Stimulated activated effector memory CD8-positive, alpha-beta T cell treated with anti-CD3 and anti-CD28 coated beads, Interleukin-12 subunit alpha, Interleukin-12 subunit beta, amount 100 ng/mL, for 72 hours (primary cell): ENCODE data around the gene AP1S3.
"Not testable (repeated sequence)": the region's sequence is repeated elsewhere in the genome, so short reads cannot be mapped to it uniquely, and the experiment has no call there.

ENCODE experiments used
- ATAC-seq: fragments of 150-1000 bp; cut with Tn5 transposase; 2 replicates; pipeline ENCODE4 v1.10.0; 2021
- DNase-seq, 2 donors: peaks; one replicate each; pipeline ENCODE4 v3.0.0; 2021 to 2022; ENCODE audit warnings: low spot score in 2 of 2
- H3K27ac Mint-ChIP-seq: one replicate; pipeline ENCODE4 v1.8.0; 2022; ENCODE audit warnings: mild to moderate bottlenecking, mixed read lengths
- H3K36me3 Mint-ChIP-seq: one replicate; pipeline ENCODE4 v1.8.0; 2022; ENCODE audit warnings: mild to moderate bottlenecking, mixed read lengths
- H3K4me1 Mint-ChIP-seq: one replicate; pipeline ENCODE4 v1.8.0; 2022; ENCODE audit warnings: mixed read lengths
- H3K4me3 Mint-ChIP-seq: one replicate; pipeline ENCODE4 v1.8.0; 2022; ENCODE audit warnings: mild to moderate bottlenecking, mixed read lengths
- H3K9me3 Mint-ChIP-seq: one replicate; pipeline ENCODE4 v1.8.0; 2022; ENCODE audit warnings: mixed read lengths

The AP1S3 gene

GRCh38 chr2:223797037-223797436 is 40.3 kb downstream of the AP1S3 start:
- Mint-ChIP-seq H3K27ac (no peak overlapping the region), H3K4me3 (no peak overlapping the region), H3K4me1 (no peaks in the 10 kb centered on the region), H3K36me3 (no peaks in the 10 kb centered on the region), H3K9me3 (peaks cover 2% of the 10 kb centered on the region)
- ATAC-seq (no peak), DNase-seq (no peak)

- DNase-seq: no peak
- H3K4me1 Mint-ChIP-seq: no peaks in the 10 kb centered on the region
- no peaks in the 10 kb centered on the region for H3K36me3 Mint-ChIP-seq
- no peak for ATAC-seq
- no peak overlapping the region for H3K4me3 Mint-ChIP-seq
- H3K9me3 Mint-ChIP-seq: peaks cover 2% of the 10 kb centered on the region
- no peak overlapping the region for H3K27ac Mint-ChIP-seq
Observed at GRCh38 chr2:223789423-223789822, 48.0 kb downstream of the AP1S3 start.

- peaks cover 2% of the 10 kb centered on the region for H3K9me3 Mint-ChIP-seq
- ATAC-seq (no peak), DNase-seq (no peak)
- no peaks in the 10 kb centered on the region for H3K4me1 Mint-ChIP-seq
- H3K4me3 Mint-ChIP-seq: no peak overlapping the region
- H3K27ac Mint-ChIP-seq: no peak overlapping the region
- no peaks in the 10 kb centered on the region for H3K36me3 Mint-ChIP-seq
Observed at GRCh38 chr2:223788826-223789225, 48.6 kb downstream of the AP1S3 start.

- peak overlapping the region; percentile 13 for H3K27ac Mint-ChIP-seq
- H3K36me3 Mint-ChIP-seq, H3K9me3 Mint-ChIP-seq, ATAC-seq, H3K4me3 Mint-ChIP-seq, DNase-seq, H3K4me1 Mint-ChIP-seq: not testable (repeated sequence)
Observed at GRCh38 chr2:223788106-223788505, 49.3 kb downstream of the AP1S3 start.

DNA sequence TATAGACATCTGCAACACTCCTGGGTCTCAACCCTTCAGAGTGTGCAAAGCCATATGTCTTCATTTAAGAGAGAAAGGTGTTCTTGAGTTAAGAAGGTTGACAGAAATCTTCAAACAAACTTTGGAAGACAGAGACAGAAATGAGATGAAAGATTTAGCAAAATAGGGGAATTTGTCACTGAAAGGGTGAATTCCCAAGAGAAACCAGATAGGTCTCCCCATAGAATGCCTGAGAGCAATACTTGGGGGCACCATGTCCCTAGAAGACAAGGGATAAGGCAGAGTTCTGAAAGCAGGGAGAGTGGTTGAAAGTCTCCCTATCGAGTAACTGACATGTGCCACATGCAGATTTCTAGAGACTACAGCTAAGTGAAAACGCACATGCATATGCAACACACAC is 50.0 kb downstream of the AP1S3 start:
- ATAC-seq (no peak), DNase-seq (no peak)
- Mint-ChIP-seq H3K9me3 (no peaks in the 10 kb centered on the region), H3K36me3 (no peaks in the 10 kb centered on the region), H3K27ac (peak overlapping the region; percentile 13), H3K4me3 (no peak overlapping the region), H3K4me1 (no peaks in the 10 kb centered on the region)

- no peak for ATAC-seq
- H3K27ac Mint-ChIP-seq: peak overlapping the region; percentile 13
- no peaks in the 10 kb centered on the region for H3K4me1 Mint-ChIP-seq
- no peak for DNase-seq
- no peaks in the 10 kb centered on the region for H3K9me3 Mint-ChIP-seq
- no peaks in the 10 kb centered on the region for H3K36me3 Mint-ChIP-seq
- no peak overlapping the region for H3K4me3 Mint-ChIP-seq
Observed at GRCh38 chr2:223786943-223787342, 50.4 kb downstream of the AP1S3 start.

DNA sequence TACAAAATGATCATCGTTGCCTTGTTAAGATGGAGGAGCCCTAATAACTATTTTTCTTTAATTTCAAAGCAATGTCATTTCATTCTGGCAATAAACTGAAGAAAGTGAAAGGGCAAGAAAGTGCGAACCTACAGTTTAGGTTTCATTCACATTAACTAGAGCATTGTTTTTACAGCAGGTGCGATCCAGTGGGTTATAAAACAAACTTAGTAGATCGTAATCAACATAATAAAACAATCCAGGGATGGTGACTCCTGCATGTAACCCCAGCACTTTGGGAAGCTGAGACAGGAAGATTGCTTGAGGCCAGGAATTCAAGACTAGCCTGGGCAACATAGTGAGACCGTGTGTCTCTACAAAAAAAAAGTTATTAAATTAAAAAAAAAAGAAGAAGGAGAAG is 51.1 kb downstream of the AP1S3 start:
- Mint-ChIP-seq H3K4me3 (no peak overlapping the region), H3K4me1 (no peaks in the 10 kb centered on the region), H3K27ac (no peak overlapping the region), H3K36me3 (no peaks in the 10 kb centered on the region), H3K9me3 (no peaks in the 10 kb centered on the region)
- ATAC-seq: no peak
- no peak for DNase-seq

DNA sequence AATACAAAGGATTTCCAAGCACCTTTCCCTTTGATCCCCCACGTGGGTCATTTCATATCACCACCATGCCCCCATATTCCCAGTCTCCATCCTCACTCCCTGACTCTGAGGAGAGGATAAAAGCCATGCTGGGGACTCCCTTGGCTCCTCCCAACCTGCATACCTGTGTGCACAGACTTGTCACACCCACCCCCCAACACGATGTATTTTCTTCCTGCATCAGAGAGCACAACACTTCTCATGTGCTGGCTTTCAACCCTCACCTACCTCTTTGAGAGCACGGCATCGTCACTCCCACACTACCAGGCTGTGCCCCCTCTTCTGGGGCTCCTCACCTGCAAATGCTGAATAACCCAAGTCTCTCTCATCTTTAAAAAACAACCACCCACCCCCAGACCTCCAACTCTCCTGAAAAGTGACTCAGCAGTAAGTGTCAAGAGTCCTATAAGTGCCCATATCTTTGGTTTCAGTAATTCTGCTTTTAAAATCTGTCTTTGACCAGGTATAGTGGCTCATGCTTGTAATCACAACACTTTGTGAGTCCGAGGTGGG is 53.1 kb downstream of the AP1S3 start:
- DNase-seq: no peak
- Mint-ChIP-seq H3K36me3 (no peaks in the 10 kb centered on the region), H3K27ac (peak overlapping the region; percentile 46), H3K4me3 (no peak overlapping the region), H3K4me1 (no peaks in the 10 kb centered on the region), H3K9me3 (no peaks in the 10 kb centered on the region)
- no peak for ATAC-seq

- ATAC-seq (no peak), DNase-seq (no peak)
- Mint-ChIP-seq H3K9me3 (no peaks in the 10 kb centered on the region), H3K27ac (no peak overlapping the region), H3K36me3 (no peaks in the 10 kb centered on the region), H3K4me3 (no peak overlapping the region), H3K4me1 (no peaks in the 10 kb centered on the region)
Observed at GRCh38 chr2:223782629-223783028, 54.8 kb downstream of the AP1S3 start.

DNA sequence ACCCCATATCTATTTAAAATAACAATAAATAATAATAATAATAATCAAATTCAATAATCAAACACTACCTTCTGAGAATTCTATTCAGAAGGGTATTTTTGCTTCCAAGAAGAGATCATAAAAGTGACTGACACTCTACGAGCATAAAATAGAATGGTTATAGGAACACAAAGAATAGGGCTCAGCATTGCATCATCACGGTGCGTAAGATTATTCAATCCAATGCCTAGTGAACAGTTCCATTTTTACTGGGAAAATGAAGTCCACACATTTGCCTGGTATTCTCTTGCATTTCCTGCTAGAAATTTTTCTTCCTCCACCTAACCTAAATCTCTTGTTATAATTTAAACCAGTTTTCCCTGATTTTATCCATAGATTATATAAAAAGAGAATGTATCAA is 55.8 kb downstream of the AP1S3 start:
- no peak overlapping the region for H3K27ac Mint-ChIP-seq
- no peak for ATAC-seq
- DNase-seq: no peak
- no peaks in the 10 kb centered on the region for H3K4me1 Mint-ChIP-seq
- no peaks in the 10 kb centered on the region for H3K9me3 Mint-ChIP-seq
- peaks cover under 1% of the 10 kb centered on the region for H3K36me3 Mint-ChIP-seq
- H3K4me3 Mint-ChIP-seq: no peak overlapping the region

GRCh38 chr2:223779877-223780276 is 57.5 kb downstream of the AP1S3 start:
- H3K27ac Mint-ChIP-seq: no peak overlapping the region
- ATAC-seq (peak; percentile 72), DNase-seq (peak in 1 of 2 donors; percentile 60)
- H3K36me3 Mint-ChIP-seq: peaks cover 5% of the 10 kb centered on the region
- no peaks in the 10 kb centered on the region for H3K9me3 Mint-ChIP-seq
- no peaks in the 10 kb centered on the region for H3K4me1 Mint-ChIP-seq
- H3K4me3 Mint-ChIP-seq: no peak overlapping the region

GRCh38 chr2:223774193-223774592 is 63.2 kb downstream of the AP1S3 start:
- ATAC-seq (no peak), DNase-seq (no peak)
- Mint-ChIP-seq H3K4me3 (no peak overlapping the region), H3K27ac (no peak overlapping the region), H3K36me3 (peaks cover 10% of the 10 kb centered on the region), H3K9me3 (no peaks in the 10 kb centered on the region), H3K4me1 (no peaks in the 10 kb centered on the region)

DNA sequence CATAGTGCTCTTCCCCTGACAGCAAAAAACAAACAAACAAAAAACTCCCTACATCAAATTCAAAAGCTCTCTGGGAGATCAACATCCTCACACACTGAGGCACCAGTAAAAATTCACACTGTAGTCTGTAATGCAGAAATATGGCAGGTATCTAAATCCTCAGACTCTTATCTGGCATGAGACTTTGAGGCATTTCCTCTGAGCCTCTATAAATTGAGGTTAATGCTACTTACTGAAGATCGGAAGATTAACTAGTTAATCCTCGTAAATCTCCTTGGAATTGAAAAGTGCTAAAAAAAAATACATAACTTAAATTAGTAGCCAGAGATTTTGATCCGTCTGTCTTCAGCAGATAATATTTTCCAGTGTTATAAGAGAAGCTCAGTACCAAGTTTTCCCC is 65.0 kb downstream of the AP1S3 start:
- Mint-ChIP-seq H3K27ac (no peak overlapping the region), H3K9me3 (peaks cover under 1% of the 10 kb centered on the region)
- ATAC-seq: no peak

GRCh38 chr2:223771475-223771874 is 65.9 kb downstream of the AP1S3 start:
- Mint-ChIP-seq H3K27ac (no peak overlapping the region), H3K4me3 (no peak overlapping the region), H3K9me3 (peaks cover 3% of the 10 kb centered on the region)

More for the DNA sequence above, 65.0 kb downstream of the AP1S3 start:
- Mint-ChIP-seq H3K4me3 (no peak overlapping the region), H3K4me1 (peaks cover 10% of the 10 kb centered on the region), H3K36me3 (peaks cover 10% of the 10 kb centered on the region)
- DNase-seq: no peak

DNA sequence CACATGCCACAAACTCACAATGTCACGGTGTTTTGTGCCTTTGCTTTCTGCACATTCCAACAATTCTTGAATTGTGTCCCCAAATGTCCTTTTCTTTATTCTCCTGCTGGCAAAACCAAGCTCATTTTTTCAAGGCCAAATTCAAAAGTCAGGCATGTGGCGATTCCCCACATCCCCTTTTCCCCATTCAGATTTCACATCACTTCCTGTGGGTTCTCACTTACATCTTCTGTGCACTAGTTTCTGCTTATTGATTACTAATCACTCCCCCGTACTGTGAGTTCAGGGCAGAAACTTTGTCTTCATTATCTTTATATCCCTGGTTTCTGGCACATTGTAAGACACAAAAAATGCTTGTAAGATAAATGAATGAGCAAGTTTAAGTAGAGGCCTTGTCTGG is 69.2 kb downstream of the AP1S3 start:
- Mint-ChIP-seq H3K9me3 (peaks cover 3% of the 10 kb centered on the region), H3K27ac (no peak overlapping the region), H3K4me1 (peaks cover 10% of the 10 kb centered on the region), H3K36me3 (peaks cover 5% of the 10 kb centered on the region), H3K4me3 (no peak overlapping the region)
- no peak for ATAC-seq
- DNase-seq: no peak

More at GRCh38 chr2:223771475-223771874, 65.9 kb downstream of the AP1S3 start:
- Mint-ChIP-seq H3K36me3 (peaks cover 9% of the 10 kb centered on the region), H3K4me1 (peaks cover 10% of the 10 kb centered on the region)
- DNase-seq (no peak), ATAC-seq (no peak)

DNA sequence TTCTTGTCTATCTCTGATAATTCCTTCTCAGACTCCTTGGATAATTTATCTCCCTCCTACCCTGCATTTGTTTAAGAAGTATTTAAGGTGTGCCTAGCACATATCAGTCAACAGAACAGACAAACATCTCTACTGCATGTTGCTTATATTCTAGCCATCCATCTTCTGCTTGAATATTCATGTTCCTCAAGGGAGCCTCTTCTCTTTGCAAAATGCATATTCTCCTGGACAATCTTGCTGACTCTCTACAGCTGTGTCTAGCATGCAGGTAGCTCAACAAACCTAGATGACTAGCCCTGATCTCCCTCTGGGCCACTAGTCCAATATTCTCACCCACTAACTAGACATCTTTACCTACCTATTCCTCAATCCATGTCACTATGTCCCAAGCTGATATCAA is 70.0 kb downstream of the AP1S3 start:
- H3K4me1 Mint-ChIP-seq: peaks cover 10% of the 10 kb centered on the region
- no peak overlapping the region for H3K4me3 Mint-ChIP-seq
- DNase-seq (no peak), ATAC-seq (no peak)
- H3K27ac Mint-ChIP-seq: no peak overlapping the region
- peaks cover 3% of the 10 kb centered on the region for H3K36me3 Mint-ChIP-seq
- H3K9me3 Mint-ChIP-seq: peaks cover 3% of the 10 kb centered on the region
